Measurements from ENCODE around the gene DNAJC25. TPM values are rescaled to one million over a fixed set of nuclear protein-coding genes. Genes with fewer than 3 reads are reported as not detected.

Gene DNAJC25
- total RNA-seq, 6 experiments from 2014 or later: 9.6 to 11.5 (median 10.3) TPM

DNA sequence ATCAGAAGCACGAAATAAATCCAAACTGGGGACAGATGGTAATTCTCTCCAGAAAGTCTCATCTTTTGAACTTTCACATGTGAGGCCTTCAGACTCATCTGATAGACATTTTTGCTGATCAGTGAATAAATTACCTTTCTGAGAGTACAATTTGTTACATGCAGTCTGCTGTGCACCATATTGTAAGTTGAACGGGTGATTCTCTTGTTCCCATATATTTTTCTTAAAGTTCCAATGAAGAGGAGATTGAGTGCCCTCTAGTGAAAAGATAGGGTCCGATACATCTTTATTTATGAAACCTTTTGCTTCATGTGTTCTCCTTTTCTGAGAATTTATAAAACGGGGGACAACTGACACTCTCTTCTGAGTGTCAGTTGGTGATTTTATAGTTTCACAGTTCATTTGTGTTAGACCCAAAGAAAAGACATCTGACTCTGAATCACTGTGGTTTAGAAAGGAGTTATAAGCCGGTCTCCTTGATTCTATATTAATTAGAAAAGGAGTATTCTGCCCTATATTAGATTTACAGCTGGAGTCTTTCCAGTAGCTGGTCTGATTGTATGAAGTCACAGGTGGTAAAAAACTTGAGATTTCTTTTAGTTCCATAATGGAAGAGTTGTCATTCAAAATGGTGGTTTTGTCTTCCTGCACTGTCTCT is 60.7 kb downstream of the DNAJC25 start:
- Mint-ChIP-seq H3K27ac (peak overlapping the region; percentile 36; the same call in 1 of the 2 replicates), H3K4me1 (ENCODE audit: low read depth) (peaks cover 15% of the 10 kb centered on the region), H3K4me3 (peak overlapping the region; percentile 41; the same call in 1 of the 2 replicates), H3K9me3 (no peaks in the 10 kb centered on the region), H3K27me3 (ENCODE audit: insufficient read depth) (no peaks in the 10 kb centered on the region), H3K36me3 (ENCODE audit: low read depth) (no peaks in the 10 kb centered on the region)
- TF ChIP-seq, protein P1, sequence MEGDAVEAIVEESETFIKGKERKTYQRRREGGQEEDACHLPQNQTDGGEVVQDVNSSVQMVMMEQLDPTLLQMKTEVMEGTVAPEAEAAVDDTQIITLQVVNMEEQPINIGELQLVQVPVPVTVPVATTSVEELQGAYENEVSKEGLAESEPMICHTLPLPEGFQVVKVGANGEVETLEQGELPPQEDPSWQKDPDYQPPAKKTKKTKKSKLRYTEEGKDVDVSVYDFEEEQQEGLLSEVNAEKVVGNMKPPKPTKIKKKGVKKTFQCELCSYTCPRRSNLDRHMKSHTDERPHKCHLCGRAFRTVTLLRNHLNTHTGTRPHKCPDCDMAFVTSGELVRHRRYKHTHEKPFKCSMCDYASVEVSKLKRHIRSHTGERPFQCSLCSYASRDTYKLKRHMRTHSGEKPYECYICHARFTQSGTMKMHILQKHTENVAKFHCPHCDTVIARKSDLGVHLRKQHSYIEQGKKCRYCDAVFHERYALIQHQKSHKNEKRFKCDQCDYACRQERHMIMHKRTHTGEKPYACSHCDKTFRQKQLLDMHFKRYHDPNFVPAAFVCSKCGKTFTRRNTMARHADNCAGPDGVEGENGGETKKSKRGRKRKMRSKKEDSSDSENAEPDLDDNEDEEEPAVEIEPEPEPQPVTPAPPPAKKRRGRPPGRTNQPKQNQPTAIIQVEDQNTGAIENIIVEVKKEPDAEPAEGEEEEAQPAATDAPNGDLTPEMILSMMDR (IDR thresholded peaks at IDR 0.05): peak; percentile 74
- DNase-seq: peak; percentile 33

DNA sequence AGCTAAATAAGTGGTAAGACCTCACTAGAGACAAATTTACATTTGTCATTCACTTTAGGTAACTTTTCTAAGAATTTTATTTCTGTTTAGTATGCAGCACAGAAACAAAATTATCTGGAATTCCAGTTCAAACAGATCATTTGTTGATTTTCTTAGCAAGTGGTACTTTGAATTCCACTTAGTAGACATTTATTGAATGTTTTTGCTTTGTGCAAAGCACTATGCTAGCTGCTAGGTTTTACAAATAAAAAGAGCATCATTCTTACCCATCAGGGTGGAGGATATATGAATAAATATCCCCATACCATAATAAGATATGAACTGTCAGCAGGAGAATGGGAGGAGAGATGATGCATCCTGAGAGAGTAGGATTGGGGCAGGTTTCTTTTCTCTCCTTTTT is 65.7 kb downstream of the DNAJC25 start:
- TF ChIP-seq, protein P1 (IDR thresholded peaks at IDR 0.05): no peak
- no peak overlapping the region for H3K4me3 Mint-ChIP-seq

GRCh38 chr9:111700776-111701175 is 69.6 kb downstream of the DNAJC25 start:
- Mint-ChIP-seq H3K9me3 (no peaks in the 10 kb centered on the region; the same call in 1 of the 2 replicates), H3K27ac (peak overlapping the region; percentile 43), H3K4me3 (no peak overlapping the region), H3K4me1 (ENCODE audit: low read depth) (peaks cover 8% of the 10 kb centered on the region; the same call in 1 of the 2 replicates), H3K36me3 (ENCODE audit: low read depth) (peaks cover 18% of the 10 kb centered on the region), H3K27me3 (ENCODE audit: insufficient read depth) (no peaks in the 10 kb centered on the region)
- DNase-seq: no peak
- TF ChIP-seq, protein P1 (IDR thresholded peaks at IDR 0.05): no peak

More for the DNA sequence above, 65.7 kb downstream of the DNAJC25 start:
- DNase-seq: no peak
- no peaks in the 10 kb centered on the region; the same call in 1 of the 2 replicates for H3K9me3 Mint-ChIP-seq
- H3K27me3 Mint-ChIP-seq (ENCODE audit: insufficient read depth): no peaks in the 10 kb centered on the region
- peaks cover 13% of the 10 kb centered on the region for H3K4me1 Mint-ChIP-seq (ENCODE audit: low read depth)
- H3K36me3 Mint-ChIP-seq (ENCODE audit: low read depth): peaks cover 18% of the 10 kb centered on the region
- no peak overlapping the region for H3K27ac Mint-ChIP-seq

Other genes with a start within 250 kb of the DNAJC25 start
- gene ECPAS, start 147.0 kb upstream of the DNAJC25 start, total RNA-seq (2021; fragmentation: NEBNext Ultra II Directional; extraction: Animal tissue kit (Norgen Biotek cat#: 25700)): 10 to 100 TPM; 69.8 to 87.7 (median 77.6) TPM
- under 1 TPM; 0.33 to 0.94 (median 0.84) TPM for gene ZNF483, start 106.2 kb upstream of the DNAJC25 start, total RNA-seq (2021; fragmentation: NEBNext Ultra II Directional; extraction: Animal tissue kit (Norgen Biotek cat#: 25700))
- 10 to 100 TPM; 50.3 to 86.6 (median 82.4) TPM for gene PTGR1, start 31.7 kb upstream of the DNAJC25 start, total RNA-seq (2021; fragmentation: NEBNext Ultra II Directional; extraction: Animal tissue kit (Norgen Biotek cat#: 25700))
- 10 to 100 TPM; 60.5 to 72.7 (median 66.0) TPM for gene GNG10, start 30.3 kb downstream of the DNAJC25 start, total RNA-seq (2021; fragmentation: NEBNext Ultra II Directional; extraction: Animal tissue kit (Norgen Biotek cat#: 25700))
- not detected for gene SHOC1, start 163.6 kb downstream of the DNAJC25 start, total RNA-seq (2021; fragmentation: NEBNext Ultra II Directional; extraction: Animal tissue kit (Norgen Biotek cat#: 25700))